Esophagus squamous epithelium (tissue), 4 donors: ENCODE results near the gene C11orf86.

Experiments
- CTCF ChIP-seq, 6 experiments: fragments of 450-650 bp in 4 of 6; fragments of 200-600 bp in 2 of 6; sonication (generic) in 2 of 6; IDR thresholded peaks; one replicate each; pipeline ENCODE4 v1.5.1; 2016 to 2019; ENCODE audit warnings: antibody characterized with exemption in 6 of 6, mild to moderate bottlenecking in 4 of 6, moderate library complexity in 4 of 6
- POLR2A ChIP-seq, 4 donors: fragments of 450-650 bp; IDR thresholded peaks; one replicate each; pipeline ENCODE4 v1.6.1; 2017; ENCODE audit warnings: antibody characterized with exemption in 4 of 4, mild to moderate bottlenecking in 4 of 4, moderate library complexity in 3 of 4

DNA sequence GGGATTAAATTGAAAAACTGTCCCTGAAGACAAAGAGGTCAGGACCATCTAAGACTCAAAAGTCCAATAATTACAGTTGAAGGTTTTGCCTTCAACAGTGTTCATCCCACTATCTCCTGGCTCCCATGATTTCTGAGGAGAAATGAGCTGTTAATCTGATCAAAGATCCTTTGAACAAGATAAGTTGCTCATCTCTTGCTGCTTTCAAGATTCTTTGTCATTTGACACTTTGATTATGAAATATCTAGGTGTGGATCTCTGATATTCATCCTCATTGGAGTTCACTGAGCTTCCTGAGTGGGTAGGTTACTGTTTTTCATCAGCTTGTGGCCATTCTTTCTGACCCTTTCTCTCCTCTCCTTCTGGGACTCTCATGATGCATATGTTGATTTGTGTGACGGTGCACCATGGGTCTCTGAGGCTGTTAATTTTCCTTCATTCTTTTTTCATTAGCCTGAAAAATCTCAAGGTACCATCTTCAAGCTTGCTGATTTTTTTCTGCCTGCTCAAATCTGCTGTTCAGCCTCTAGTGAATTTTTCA, 37.8 kb upstream of the C11orf86 start:
- no peak for TF ChIP-seq CTCF (IDR thresholded peaks at IDR 0.05)
- TF ChIP-seq POLR2A (IDR thresholded peaks at IDR 0.05), result no peak
